Hepatocyte (in vitro differentiated cells): Measurements from ENCODE around the gene FBRSL1. TPM values are rescaled to one million over a fixed set of nuclear protein-coding genes. Genes with fewer than 3 reads are reported as not detected.

Experiments
- DNase-seq: peaks from one replicate; pipeline ENCODE4 v3.0.0-alpha.2; 2016; ENCODE audit warnings: low spot score
- H2AFZ ChIP-seq: fragments of 200-600 bp; sonication (generic); 2 replicates; pipeline ENCODE4 v1.6.0; 2016; ENCODE audit warnings: antibody characterized with exemption, mild to moderate bottlenecking
- H3K27ac ChIP-seq: fragments of 200-600 bp; sonication (generic); 2 replicates; pipeline ENCODE4 v1.5.1; 2016; ENCODE audit warnings: mild to moderate bottlenecking
- H3K27me3 ChIP-seq: fragments of 200-600 bp; sonication (generic); 2 replicates; pipeline ENCODE4 v1.6.1; 2016
- H3K36me3 ChIP-seq: fragments of 200-600 bp; sonication (generic); replicated peaks from 2 replicates; pipeline ENCODE4 v1.5.1; 2016; ENCODE audit warnings: low read depth; ENCODE audit not compliant: insufficient read depth
- H3K4me1 ChIP-seq: fragments of 200-600 bp; sonication (generic); 2 replicates; pipeline ENCODE4 v1.5.1; 2016; ENCODE audit warnings: mild to moderate bottlenecking, moderate library complexity; ENCODE audit not compliant: insufficient read depth
- H3K4me2 ChIP-seq: fragments of 200-600 bp; sonication (generic); 2 replicates; pipeline ENCODE4 v1.6.0; 2016
- H3K4me3 ChIP-seq: fragments of 200-600 bp; sonication (generic); 2 replicates; pipeline ENCODE4 v1.5.1; 2016; ENCODE audit warnings: mild to moderate bottlenecking
- H3K79me2 ChIP-seq: fragments of 200-600 bp; sonication (generic); 2 replicates; pipeline ENCODE4 v1.6.0; 2017; ENCODE audit warnings: mild to moderate bottlenecking
- H3K9me2 ChIP-seq: fragments of 200-600 bp; sonication (generic); replicated peaks from 2 replicates; pipeline ENCODE4 v1.6.0; 2017; ENCODE audit warnings: mild to moderate bottlenecking; ENCODE audit not compliant: insufficient read depth
- H3K9me3 ChIP-seq: fragments of 200-600 bp; sonication (generic); 2 replicates; pipeline ENCODE4 v1.5.1; 2016; ENCODE audit warnings: low read depth, mild to moderate bottlenecking
- H4K20me1 ChIP-seq: fragments of 200-600 bp; sonication (generic); 2 replicates; pipeline ENCODE4 v1.6.0; 2016; ENCODE audit warnings: mild to moderate bottlenecking; ENCODE audit not compliant: insufficient read depth, poor library complexity, severe bottlenecking
- CTCF ChIP-seq: fragments of 200-600 bp; sonication (generic); IDR thresholded peaks from 2 replicates; pipeline ENCODE4 v1.5.1; 2016; ENCODE audit warnings: antibody characterized with exemption, mild to moderate bottlenecking; ENCODE audit not compliant: poor library complexity
- EZH2 ChIP-seq: fragments of 200-600 bp; sonication (generic); IDR thresholded peaks from 2 replicates; pipeline ENCODE4 v1.6.1; 2016; ENCODE audit warnings: antibody characterized with exemption, mild to moderate bottlenecking, borderline replicate concordance
- EZH2phosphoT487 ChIP-seq: fragments of 200-600 bp; sonication (generic); IDR thresholded peaks from one replicate; pipeline ENCODE4 v1.6.1; 2018; ENCODE audit warnings: antibody characterized with exemption, mild to moderate bottlenecking, low read depth, moderate library complexity; ENCODE audit not compliant: unreplicated experiment, severe bottlenecking
- WGBS: methylation state at CpG from one replicate; pipeline ENCODE4 v1.1.6; 2016; ENCODE audit warnings: low lambda C conversion rate; ENCODE audit errors: missing lambda C conversion rate; 5-methylcytosine and 5-hydroxymethylcytosine counted together
- polyA plus RNA-seq: library from polyadenylated mRNA; unstranded; fragments of >200 nt; fragmentation: Nextera tagmentation; extraction: Ambion mirVana; gene quantifications from 2 replicates; pipeline ENCODE4 v1.2.1, GENCODE V29; 2016
- total RNA-seq: library from RNA; depleted of rRNA; stranded (reverse); fragments of >200 nt; gene quantifications from 2 replicates; pipeline ENCODE4 v1.2.3, GENCODE V29; 2014

Gene FBRSL1
- total and polyA plus RNA-seq, 2 experiments from 2014 or later: 18.5 to 61.1 TPM

GRCh38 chr12:132511516-132512196 lies 21.7 kb downstream of the FBRSL1 start:
- H3K27me3 ChIP-seq: no peaks in the 10 kb centered on the region
- H4K20me1 ChIP-seq: peaks cover 37% of the 10 kb centered on the region
- TF ChIP-seq EZH2phosphoT487: no peak
- TF ChIP-seq EZH2: no peak
- TF ChIP-seq CTCF: no peak
- H2AFZ ChIP-seq: no peak overlapping the region
- WGBS: 93% methylated on average over 16 of the region's 19 CpGs
- no peaks in the 10 kb centered on the region for H3K9me2 ChIP-seq
- H3K79me2 ChIP-seq: peaks cover 23% of the 10 kb centered on the region
- no peak overlapping the region for H3K4me3 ChIP-seq
- H3K27ac ChIP-seq: no peak overlapping the region
- H3K4me1 ChIP-seq: peaks cover 8% of the 10 kb centered on the region
- H3K4me2 ChIP-seq: no peak overlapping the region
- no peaks in the 10 kb centered on the region for H3K9me3 ChIP-seq
- no peak for DNase-seq
- no peaks in the 10 kb centered on the region for H3K36me3 ChIP-seq

DNA sequence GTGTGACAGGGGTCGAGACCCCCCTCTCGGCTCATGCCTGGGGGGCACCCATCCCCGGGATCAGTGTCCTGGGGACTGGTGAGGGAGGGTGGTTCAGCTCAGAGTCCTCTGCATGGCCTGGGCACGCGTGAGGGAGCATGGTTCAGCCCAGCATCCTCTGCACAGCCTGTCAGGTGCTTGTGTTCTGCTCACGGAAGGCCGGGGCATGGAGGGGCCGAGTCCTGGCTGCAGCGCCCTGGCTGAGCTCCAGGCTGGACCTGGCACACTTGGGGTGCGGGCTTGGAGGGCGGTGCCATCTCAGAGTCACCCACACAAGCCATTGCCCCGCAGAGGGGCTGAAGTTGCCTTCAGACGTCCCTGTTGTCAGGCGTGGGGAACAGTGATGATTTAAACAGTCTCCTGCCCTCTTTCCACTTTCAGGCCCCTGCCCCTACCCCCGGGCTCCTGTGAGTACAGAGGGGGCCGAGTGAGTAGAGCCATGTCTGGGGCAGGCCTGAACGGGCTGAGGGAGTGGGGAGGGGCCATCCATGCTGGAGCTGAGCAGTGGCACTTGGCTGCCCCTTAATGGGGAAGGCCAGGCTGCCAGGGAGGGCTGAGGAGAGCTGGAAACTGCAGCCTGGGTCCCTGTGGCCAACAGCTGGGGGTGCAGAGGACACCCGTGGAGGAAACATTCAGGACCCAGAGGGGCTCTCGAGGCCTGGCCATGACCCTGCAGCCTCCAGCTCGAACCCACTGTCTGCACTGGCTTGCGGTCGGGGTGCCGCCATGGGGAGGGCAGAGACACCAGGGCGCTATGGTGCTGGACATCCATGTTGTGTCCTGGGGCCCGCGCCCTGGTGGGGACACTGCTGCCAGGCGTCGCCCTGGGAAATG lies 22.5 kb downstream of the FBRSL1 start:
- H3K4me1 ChIP-seq: peaks cover 8% of the 10 kb centered on the region
- no peak for DNase-seq
- no peaks in the 10 kb centered on the region for H3K36me3 ChIP-seq
- no peaks in the 10 kb centered on the region for H3K27me3 ChIP-seq
- peaks cover 15% of the 10 kb centered on the region for H3K79me2 ChIP-seq
- no peak overlapping the region for H3K4me3 ChIP-seq
- H3K9me3 ChIP-seq: no peaks in the 10 kb centered on the region
- TF ChIP-seq CTCF (no peak), EZH2 (no peak), EZH2phosphoT487 (no peak)
- no peak overlapping the region for H3K4me2 ChIP-seq
- peaks cover 29% of the 10 kb centered on the region for H4K20me1 ChIP-seq
- 91% methylated on average over 28 of the region's 28 CpGs for whole genome bisulfite sequencing
- no peaks in the 10 kb centered on the region for H3K9me2 ChIP-seq
- H2AFZ ChIP-seq: no peak overlapping the region
- H3K27ac ChIP-seq: no peak overlapping the region

GRCh38 chr12:132513070-132513398 lies 23.1 kb downstream of the FBRSL1 start:
- no peak for DNase-seq
- Histone ChIP-seq H3K4me3 (no peak overlapping the region), H3K9me3 (no peaks in the 10 kb centered on the region), H3K36me3 (no peaks in the 10 kb centered on the region), H3K27ac (no peak overlapping the region), H3K27me3 (no peaks in the 10 kb centered on the region), H3K9me2 (no peaks in the 10 kb centered on the region), H4K20me1 (peaks cover 23% of the 10 kb centered on the region), H2AFZ (no peak overlapping the region), H3K4me2 (no peak overlapping the region), H3K79me2 (peaks cover 11% of the 10 kb centered on the region), H3K4me1 (peaks cover 8% of the 10 kb centered on the region)
- 92% methylated on average over 4 of the region's 4 CpGs for WGBS
- TF ChIP-seq EZH2: no peak
